T-helper 2 cell treated with Interferon-gamma antibody and Interleukin-4, amounts not matched to agents 5 μg/mL and 100 μg/mL, for 36 hours (primary cell): ENCODE data around the gene FAM193A.
"Not testable (repeated sequence)": the region's sequence is repeated elsewhere in the genome, so short reads cannot be mapped to it uniquely, and the experiment has no call there.

Experiments
- DNase-seq: peaks from one replicate; pipeline ENCODE4 v3.0.0; 2021; ENCODE audit warnings: low spot score
- H3K27ac Mint-ChIP-seq: one replicate; pipeline ENCODE4 v1.8.0; 2021; ENCODE audit warnings: mild to moderate bottlenecking, mixed read lengths
- H3K27me3 Mint-ChIP-seq: one replicate; pipeline ENCODE4 v1.8.0; 2021; ENCODE audit warnings: low read depth, mixed read lengths
- H3K36me3 Mint-ChIP-seq: one replicate; pipeline ENCODE4 v1.8.0; 2021; ENCODE audit warnings: low read depth, mixed read lengths
- H3K4me1 Mint-ChIP-seq: one replicate; pipeline ENCODE4 v1.8.0; 2021; ENCODE audit warnings: low read depth, mixed read lengths
- H3K4me3 Mint-ChIP-seq: one replicate; pipeline ENCODE4 v1.8.0; 2022; ENCODE audit warnings: mild to moderate bottlenecking, moderate library complexity, mixed read lengths
- H3K9me3 Mint-ChIP-seq: one replicate; pipeline ENCODE4 v1.8.0; 2021; ENCODE audit warnings: mixed read lengths

The FAM193A gene

DNA sequence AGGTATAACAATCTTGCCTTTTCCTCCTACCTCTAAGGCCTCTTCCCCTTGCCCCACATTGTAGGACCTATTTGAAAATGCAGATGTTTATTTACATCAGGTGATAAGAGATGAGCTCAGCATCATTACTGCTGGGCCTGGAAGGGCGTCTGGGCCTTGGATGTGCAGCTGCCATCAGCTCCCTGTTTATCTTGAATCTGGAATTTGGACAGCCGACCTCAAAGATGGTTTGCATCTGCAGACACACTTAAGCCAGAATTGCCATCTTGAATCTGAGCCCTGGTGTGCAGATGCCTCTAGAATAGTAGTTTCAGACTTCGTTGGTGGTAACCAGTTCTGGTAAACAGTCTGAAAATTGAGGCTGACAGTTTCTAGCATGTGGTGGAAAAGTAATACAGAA is 59.0 kb downstream of the FAM193A start:
- H3K9me3 Mint-ChIP-seq = no peaks in the 10 kb centered on the region
- peaks cover 40% of the 10 kb centered on the region for H3K4me1 Mint-ChIP-seq
- H3K27ac Mint-ChIP-seq = no peak overlapping the region

DNA sequence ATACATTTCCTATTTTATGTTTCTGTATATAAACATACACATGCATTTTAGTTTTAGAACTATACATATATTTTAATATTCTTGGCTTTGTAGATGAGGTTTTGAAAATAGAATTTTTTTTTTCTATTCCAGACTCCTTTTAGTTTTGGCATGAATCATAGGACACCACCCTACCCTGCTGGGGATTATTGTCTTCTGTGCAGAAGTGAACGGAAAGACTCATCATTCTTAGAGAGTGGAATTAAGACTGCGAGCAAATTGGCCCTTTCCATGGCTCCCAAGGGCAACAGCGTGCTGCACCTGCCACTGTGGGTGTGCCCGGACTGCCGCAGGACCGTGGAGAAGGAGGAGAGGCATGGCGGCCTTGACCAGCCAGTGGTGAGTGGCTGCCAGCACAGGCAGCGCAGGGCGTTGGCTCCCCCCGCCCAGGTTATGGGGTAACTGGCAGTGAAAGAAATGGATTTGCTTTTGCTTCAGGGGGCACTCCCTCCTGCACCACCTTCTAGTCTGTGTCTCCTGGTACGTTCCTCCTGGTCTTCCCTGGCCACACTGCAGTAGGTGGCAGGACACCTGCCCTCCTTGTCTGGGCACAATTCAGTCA is 59.6 kb downstream of the FAM193A start:
- no peak for DNase-seq
- H3K4me1 Mint-ChIP-seq = peaks cover 40% of the 10 kb centered on the region
- H3K27me3 Mint-ChIP-seq = no peaks in the 10 kb centered on the region
- no peak overlapping the region for H3K4me3 Mint-ChIP-seq
- peaks cover 12% of the 10 kb centered on the region for H3K36me3 Mint-ChIP-seq
- no peak overlapping the region for H3K27ac Mint-ChIP-seq
- no peaks in the 10 kb centered on the region for H3K9me3 Mint-ChIP-seq

More for the DNA sequence above, 59.0 kb downstream of the FAM193A start:
- Mint-ChIP-seq H3K27me3 (no peaks in the 10 kb centered on the region), H3K4me3 (no peak overlapping the region), H3K36me3 (peaks cover 12% of the 10 kb centered on the region)
- DNase-seq = no peak

DNA sequence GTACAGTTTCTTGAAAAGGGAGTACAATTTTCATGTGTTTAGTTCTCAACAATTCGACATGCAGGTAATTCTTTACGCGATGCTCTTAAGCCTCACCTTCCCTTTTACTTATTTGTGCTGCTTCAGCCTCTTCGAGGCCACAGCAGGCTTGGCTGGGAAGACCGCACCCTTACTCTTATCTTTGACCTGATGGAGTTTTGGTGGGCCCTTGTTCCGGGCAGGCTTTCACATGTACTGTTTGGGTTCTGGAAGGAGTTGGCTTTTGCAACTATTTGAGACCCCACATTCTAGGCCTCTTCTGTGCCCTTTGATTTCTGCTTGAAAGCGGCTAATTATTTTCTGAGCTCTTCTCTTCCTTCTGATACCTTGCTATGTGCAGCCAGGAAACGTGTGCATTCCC is 60.2 kb downstream of the FAM193A start:
- Mint-ChIP-seq H3K4me1 (peaks cover 37% of the 10 kb centered on the region), H3K27me3 (no peaks in the 10 kb centered on the region), H3K27ac (no peak overlapping the region), H3K4me3 (no peak overlapping the region), H3K9me3 (no peaks in the 10 kb centered on the region), H3K36me3 (peaks cover 12% of the 10 kb centered on the region)
- no peak for DNase-seq

DNA sequence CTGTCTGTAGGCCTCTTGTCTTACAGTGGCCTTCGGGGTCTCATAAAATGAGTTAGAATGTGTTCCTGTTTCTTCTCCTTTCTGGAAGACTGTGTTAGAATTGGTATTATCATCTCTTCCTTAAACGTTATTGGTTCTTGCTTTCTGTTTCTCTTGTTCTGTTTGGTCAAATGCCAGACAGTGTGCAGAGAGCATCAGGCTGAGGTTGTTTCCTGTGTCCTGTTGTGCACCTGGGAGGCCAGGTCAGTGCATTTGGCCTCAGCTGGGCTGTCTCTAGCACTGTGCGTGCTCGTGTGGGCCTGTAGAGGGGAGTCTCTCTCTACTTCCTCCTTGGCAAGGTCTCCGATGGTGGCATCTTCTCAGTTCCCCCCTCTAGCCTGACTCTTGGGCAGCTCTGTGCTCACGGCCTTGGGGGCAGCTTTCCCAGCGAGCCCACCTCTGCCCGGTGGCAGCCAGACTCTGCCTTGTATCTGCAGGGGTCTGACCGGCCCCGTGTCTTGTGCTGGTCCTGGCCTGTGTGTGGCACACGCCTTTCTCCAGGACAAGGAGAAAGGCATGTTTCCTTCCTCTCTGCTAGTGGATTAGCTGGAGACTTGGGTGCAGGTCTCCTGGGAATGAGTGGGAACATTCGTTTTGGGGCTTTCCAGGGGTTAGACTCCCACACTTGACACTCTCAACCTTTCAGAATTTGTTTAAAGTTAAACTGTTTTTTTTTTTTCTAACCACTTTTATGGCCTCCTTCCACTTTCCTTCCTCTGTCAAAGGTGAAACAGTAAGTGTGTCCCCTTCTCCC is 62.3 kb downstream of the FAM193A start:
- Mint-ChIP-seq H3K4me1 (peaks cover 34% of the 10 kb centered on the region), H3K4me3 (peak overlapping the region; percentile 26), H3K27ac (peak overlapping the region; percentile 68), H3K9me3 (no peaks in the 10 kb centered on the region), H3K27me3 (no peaks in the 10 kb centered on the region), H3K36me3 (peaks cover 12% of the 10 kb centered on the region)
- DNase-seq = no peak

DNA sequence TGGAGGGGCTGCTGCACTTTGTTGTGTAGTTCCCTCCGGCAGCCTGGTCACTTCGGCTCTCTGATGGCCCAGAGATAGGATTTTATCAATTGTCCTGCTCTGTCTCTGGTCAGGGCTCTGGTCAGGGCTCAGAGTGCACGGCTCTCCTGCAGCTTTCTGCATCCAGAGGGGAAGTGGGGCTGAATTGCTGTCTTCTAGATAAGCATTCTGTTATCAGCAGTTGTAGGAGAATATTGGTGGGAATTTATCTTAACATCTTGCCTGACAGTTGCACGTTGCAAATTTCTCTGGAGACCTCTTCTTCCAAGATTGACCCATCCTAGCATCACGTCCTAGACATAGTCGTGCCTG is 62.8 kb downstream of the FAM193A start:
- H3K4me3 Mint-ChIP-seq = no peak overlapping the region
- no peaks in the 10 kb centered on the region for H3K27me3 Mint-ChIP-seq
- peaks cover 14% of the 10 kb centered on the region for H3K36me3 Mint-ChIP-seq
- peaks cover 31% of the 10 kb centered on the region for H3K4me1 Mint-ChIP-seq
- H3K9me3 Mint-ChIP-seq = no peaks in the 10 kb centered on the region
- no peak overlapping the region for H3K27ac Mint-ChIP-seq
- no peak for DNase-seq

DNA sequence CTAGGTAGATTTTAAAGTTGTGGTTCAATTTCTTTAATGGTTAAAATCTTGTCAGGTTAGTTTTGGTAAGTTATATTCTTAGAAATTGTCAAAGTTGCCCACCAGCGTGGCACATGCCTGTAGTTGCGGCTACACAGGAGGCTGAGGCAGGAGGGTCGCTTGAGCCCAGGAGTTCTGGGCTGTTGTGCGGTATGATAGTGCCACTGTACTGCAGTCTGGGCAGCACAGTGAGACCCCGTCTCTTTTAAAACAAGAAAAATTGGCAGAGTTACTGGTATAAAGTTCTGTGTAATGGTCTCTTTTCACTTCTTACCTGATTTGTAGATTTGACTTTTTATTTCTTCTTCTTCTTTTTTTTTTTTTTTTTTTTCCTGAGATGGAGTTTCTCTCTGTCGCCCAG is 64.4 kb downstream of the FAM193A start:
- peaks cover 26% of the 10 kb centered on the region for H3K4me1 Mint-ChIP-seq
- peaks cover 16% of the 10 kb centered on the region for H3K36me3 Mint-ChIP-seq
- DNase-seq = no peak
- H3K4me3 Mint-ChIP-seq = no peak overlapping the region
- no peaks in the 10 kb centered on the region for H3K9me3 Mint-ChIP-seq
- no peaks in the 10 kb centered on the region for H3K27me3 Mint-ChIP-seq
- no peak overlapping the region for H3K27ac Mint-ChIP-seq

DNA sequence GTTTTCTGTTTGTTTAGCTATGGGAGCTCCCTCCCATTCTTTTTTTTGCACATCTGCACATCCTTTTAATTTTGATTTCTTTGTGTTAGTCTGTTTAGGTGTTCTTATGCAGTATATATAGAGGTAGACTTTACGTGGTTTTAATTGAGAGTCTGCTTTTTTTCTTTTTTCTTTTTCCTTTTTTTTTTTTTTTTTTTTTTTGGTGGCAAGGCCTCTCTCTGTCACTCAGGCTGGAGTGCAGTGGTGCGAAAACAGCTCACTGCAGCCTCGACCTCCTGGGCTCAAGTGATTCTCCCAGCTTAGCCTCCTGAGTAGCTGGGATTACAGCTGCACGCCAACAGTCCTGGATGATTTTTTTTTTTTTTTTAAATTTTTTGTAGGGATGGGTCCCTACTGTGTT is 68.2 kb downstream of the FAM193A start:
- Mint-ChIP-seq H3K27me3 (no peaks in the 10 kb centered on the region), H3K4me3 (no peak overlapping the region), H3K9me3 (no peaks in the 10 kb centered on the region), H3K27ac (no peak overlapping the region), H3K4me1 (peaks cover 7% of the 10 kb centered on the region), H3K36me3 (peaks cover 3% of the 10 kb centered on the region)
- no peak for DNase-seq

DNA sequence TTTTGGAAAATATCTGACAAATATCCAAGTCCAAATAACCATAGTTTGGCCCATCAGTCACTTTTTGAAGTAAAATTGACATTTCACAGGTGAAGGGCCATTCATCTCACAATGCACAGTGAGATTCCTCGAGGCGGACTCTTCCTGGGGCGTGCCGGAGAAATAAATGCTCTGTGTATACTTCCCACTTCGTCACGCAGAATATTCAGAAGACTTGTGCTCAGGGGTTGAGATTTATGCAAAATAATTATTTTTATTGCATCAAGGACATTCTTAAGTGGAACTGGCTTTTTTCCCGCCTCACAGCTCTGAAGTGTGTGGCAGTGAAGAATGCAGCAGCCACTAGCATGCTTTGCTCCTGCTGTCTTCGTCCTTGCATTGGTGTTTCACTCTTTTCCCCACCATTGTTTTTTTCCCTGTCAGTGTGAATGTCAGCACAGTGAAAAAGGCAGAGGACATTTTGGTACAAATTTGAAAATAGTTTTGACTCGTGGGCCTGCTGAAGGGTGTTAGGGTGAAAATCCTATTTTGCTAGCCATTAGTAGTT is 70.6 kb downstream of the FAM193A start:
- Mint-ChIP-seq H3K36me3 (peaks cover 3% of the 10 kb centered on the region), H3K27me3 (no peaks in the 10 kb centered on the region), H3K4me3 (no peak overlapping the region), H3K27ac (no peak overlapping the region), H3K4me1 (peaks cover 2% of the 10 kb centered on the region), H3K9me3 (no peaks in the 10 kb centered on the region)
- no peak for DNase-seq

DNA sequence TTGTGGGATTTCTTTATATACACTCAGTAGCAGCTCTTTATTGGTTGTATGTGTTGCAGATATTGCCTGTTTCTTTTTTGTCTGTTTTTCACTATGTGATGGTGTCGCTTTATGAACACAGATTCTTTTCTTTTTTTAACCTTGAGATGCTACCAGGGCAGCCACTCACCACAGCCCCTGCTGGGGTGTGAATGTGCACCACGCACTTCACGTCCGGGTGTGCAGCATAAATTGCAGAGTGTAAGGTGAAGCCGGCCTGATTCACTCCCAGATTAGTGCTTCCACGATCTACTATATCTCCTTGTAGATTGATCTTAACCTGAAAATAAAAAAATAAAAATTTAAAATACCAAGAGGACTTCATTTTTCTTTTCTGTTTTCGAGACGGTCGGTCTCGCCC is 71.4 kb downstream of the FAM193A start:
- Mint-ChIP-seq H3K36me3 (peaks cover 3% of the 10 kb centered on the region), H3K4me1 (peaks cover 2% of the 10 kb centered on the region), H3K27ac (no peak overlapping the region), H3K27me3 (no peaks in the 10 kb centered on the region), H3K4me3 (no peak overlapping the region), H3K9me3 (no peaks in the 10 kb centered on the region)
- DNase-seq = no peak

DNA sequence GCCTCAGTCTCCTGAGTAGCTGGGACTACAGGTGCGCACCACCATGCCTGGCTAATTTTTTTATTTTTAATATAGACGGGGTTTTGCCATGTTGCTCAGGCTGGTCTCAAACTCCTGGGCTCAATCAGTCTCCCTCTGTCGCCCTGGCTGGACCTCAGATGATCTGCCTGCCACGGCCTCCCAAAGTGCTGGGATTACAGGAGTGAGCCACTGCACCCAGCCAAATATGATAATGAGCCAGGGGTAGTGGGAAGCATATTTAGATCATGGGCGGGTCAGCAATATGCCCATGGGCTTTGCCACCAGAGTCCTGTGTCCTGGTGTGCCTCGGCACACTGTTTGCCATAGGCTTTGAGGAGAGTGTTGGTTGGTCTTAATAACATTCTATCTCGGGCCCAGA is 71.8 kb downstream of the FAM193A start:
- Mint-ChIP-seq H3K36me3 (peaks cover 3% of the 10 kb centered on the region), H3K27ac (no peak overlapping the region), H3K27me3 (no peaks in the 10 kb centered on the region), H3K9me3 (no peaks in the 10 kb centered on the region), H3K4me1 (peaks cover 2% of the 10 kb centered on the region), H3K4me3 (no peak overlapping the region)
- DNase-seq = no peak

DNA sequence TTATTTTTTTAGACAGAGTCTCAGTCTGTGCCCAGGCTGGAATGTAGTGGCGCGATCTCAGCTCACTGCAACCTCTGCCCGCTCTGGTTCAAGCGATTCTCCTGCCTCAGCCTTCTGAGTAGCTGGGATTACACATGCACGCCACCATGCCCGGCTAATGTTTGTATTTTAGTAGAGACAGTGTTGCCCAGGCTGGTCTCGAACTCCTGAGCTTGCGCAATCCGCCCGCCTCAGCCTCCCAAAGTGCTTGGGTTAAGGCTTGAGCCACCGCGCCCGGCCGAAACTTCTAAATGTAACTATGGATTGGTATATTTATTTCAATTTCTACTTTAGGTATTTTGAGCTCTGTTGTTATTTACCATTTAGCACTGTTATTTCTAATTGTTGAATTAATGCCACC is 79.4 kb downstream of the FAM193A start:
- no peak for DNase-seq
- no peak overlapping the region for H3K27ac Mint-ChIP-seq
- peaks cover 9% of the 10 kb centered on the region for H3K4me1 Mint-ChIP-seq
- H3K9me3 Mint-ChIP-seq = no peaks in the 10 kb centered on the region
- no peak overlapping the region for H3K4me3 Mint-ChIP-seq
- H3K36me3 Mint-ChIP-seq = peaks cover 2% of the 10 kb centered on the region
- no peaks in the 10 kb centered on the region for H3K27me3 Mint-ChIP-seq

DNA sequence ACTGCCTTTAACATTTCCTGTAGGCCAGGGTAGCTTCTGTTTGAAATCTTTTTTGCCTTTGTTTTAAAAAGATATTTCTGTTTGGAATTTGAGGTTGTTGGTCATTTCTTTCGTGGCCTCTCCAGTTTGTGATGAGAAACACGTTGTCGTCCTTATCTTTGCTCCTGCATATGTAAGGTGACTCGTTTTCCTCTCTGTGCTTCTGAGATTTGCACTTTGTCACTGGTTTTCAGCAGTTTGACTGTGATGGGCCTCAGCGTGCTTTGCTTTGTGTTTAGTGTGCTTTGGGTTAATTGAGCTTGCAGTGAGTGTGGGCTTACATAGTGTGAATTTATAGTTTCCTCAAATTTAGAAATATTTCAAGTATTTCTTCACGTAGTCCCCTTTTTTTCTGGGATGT is 81.5 kb downstream of the FAM193A start:
- Mint-ChIP-seq H3K9me3 (no peaks in the 10 kb centered on the region), H3K4me1 (peaks cover 9% of the 10 kb centered on the region), H3K27ac (no peak overlapping the region), H3K27me3 (no peaks in the 10 kb centered on the region), H3K36me3 (peaks cover 2% of the 10 kb centered on the region), H3K4me3 (no peak overlapping the region)
- DNase-seq = no peak

DNA sequence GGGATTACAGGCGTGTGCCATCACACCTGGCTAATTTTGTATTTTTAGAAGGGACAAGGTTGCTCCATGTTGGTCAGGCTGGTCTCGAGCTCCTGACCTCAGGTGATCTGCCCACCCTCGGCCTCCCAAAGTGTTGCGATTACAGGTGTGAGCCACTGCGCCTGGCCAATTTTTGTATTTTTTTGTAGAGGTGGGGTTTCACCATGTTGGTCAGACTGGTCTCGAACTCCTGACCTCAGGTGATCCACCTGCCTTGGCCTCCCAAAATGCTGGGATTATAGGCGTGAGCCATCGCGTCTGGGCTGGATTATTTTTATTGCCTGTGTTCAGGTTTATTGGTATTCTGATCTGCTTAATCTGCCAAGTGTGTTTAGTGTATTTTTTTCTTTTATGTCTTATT is 82.3 kb downstream of the FAM193A start:
- not testable (repeated sequence) for H3K9me3 Mint-ChIP-seq, H3K4me1 Mint-ChIP-seq, H3K27me3 Mint-ChIP-seq, H3K4me3 Mint-ChIP-seq, DNase-seq, H3K27ac Mint-ChIP-seq, H3K36me3 Mint-ChIP-seq

DNA sequence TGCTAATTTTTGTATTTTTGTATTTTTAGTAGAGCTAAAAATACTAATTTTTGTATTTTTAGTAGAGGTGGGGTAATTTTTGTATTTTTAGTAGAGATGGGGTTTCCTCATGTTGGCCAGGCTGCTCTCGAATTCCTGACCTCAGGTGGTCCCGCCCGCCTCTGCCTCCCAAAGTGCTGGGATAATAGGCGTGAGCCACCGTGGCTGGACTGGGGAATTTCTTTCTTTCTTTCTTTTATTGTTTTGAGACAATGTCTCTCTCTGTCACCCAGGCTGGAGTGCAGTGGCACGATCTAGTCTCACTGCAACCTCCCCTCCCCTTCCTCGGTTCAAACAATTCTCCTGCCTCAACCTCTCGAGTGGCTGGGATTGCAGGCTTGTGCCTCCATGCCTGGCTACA is 83.0 kb downstream of the FAM193A start:
- DNase-seq = no peak
- Mint-ChIP-seq H3K27me3 (no peaks in the 10 kb centered on the region), H3K27ac (no peak overlapping the region), H3K4me3 (no peak overlapping the region), H3K4me1 (peaks cover 9% of the 10 kb centered on the region), H3K36me3 (peaks cover 2% of the 10 kb centered on the region), H3K9me3 (no peaks in the 10 kb centered on the region)
